ENCODE measurements around the gene INPPL1. TPM values are rescaled to one million over a fixed set of nuclear protein-coding genes. Genes with fewer than 3 reads are reported as not detected.

Gene INPPL1
- total and polyA plus RNA-seq, 10 of the 15 experiments (the other 5 are each of a cell fraction or from before 2014, with no cell fraction given): 0.47 to 116 (median 43.4) TPM

DNA sequence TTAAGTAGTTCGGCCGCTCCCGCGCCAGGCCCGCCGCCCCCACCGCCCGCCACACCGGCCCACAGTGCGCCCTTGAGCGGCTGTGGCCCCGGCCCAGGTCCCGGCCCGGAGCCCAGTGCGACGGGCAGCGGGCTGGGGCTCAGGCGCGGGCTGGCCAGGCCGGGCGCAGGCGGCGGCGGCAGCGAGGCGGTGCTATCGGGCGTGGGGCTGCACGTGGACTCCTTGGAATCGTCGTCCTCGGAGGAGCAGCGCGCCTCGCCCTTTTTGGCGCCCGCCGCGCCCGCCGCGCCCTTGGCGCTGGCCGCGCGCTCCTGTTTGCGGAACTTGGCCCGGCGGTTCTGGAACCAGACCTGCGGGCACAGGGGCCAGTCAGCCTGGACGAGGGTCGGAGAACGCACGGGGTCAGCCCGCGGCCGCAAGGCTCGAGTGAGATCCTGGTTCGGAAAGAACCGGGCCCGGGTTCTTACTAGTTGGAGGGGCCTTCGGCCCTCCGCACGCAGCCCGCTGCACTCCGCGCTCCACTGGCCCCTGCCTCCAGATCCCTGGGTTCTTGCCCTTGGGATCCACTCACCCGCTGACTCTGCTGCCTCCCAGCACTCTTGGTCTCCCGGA, 15.4 kb downstream of the INPPL1 start (continued):
- TF ChIP-seq YY1 (IDR thresholded peaks at IDR 0.05; ENCODE audit: low read depth, low read length) (no peak), IKZF1 (conservative IDR thresholded peaks at IDR 0.05) (peak; percentile 25; the same call in 1 of the 2 replicates), NR2C1 (IDR thresholded peaks at IDR 0.05) (no peak), PAX8 (IDR thresholded peaks at IDR 0.05) (no peak), FOXM1 (IDR thresholded peaks at IDR 0.05; ENCODE audit: low read depth, low read length) (no peak), IRF4 (IDR thresholded peaks at IDR 0.05; ENCODE audit: low read depth, low read length) (no peak), IRF5 (IDR thresholded peaks at IDR 0.05; ENCODE audit: borderline replicate concordance) (no peak), FOS (IDR thresholded peaks at IDR 0.05; ENCODE audit: borderline replicate concordance, extremely low read depth, insufficient read length) (no peak), CREB1 (IDR thresholded peaks at IDR 0.05; ENCODE audit: low read depth) (no peak), BRCA1 (IDR thresholded peaks at IDR 0.05; ENCODE audit: low read depth, low read length) (no peak), NR2C2 (IDR thresholded peaks at IDR 0.05; ENCODE audit: borderline replicate concordance, control insufficient read depth, insufficient read length, low read depth) (no peak), NKRF (conservative IDR thresholded peaks at IDR 0.05) (no peak), IKZF2 (IDR thresholded peaks at IDR 0.05) (no peak), SMC3 (IDR thresholded peaks at IDR 0.05; ENCODE audit: borderline replicate concordance, low read length) (no peak), LARP7 (IDR thresholded peaks at IDR 0.05) (no peak), CTCF (IDR thresholded peaks at IDR 0.05 in 2 of 3, conservative IDR thresholded peaks at IDR 0.05 in 1 of 3; ENCODE audit: control insufficient read depth in 2 of 3, extremely low read depth in 1 of 3, insufficient read depth in 1 of 3, low read depth in 3 of 3, low read length in 3 of 3) (no peak), KLF5 (IDR thresholded peaks at IDR 0.05; ENCODE audit: partially characterized antibody) (no peak), CBX3 (IDR thresholded peaks at IDR 0.05; ENCODE audit: borderline replicate concordance, low read depth) (no peak), RELA (IDR thresholded peaks at IDR 0.05; ENCODE audit: borderline replicate concordance, partially characterized antibody) (no peak), ESRRA (IDR thresholded peaks at IDR 0.05; ENCODE audit: low read length) (no peak)
- TF ChIP-seq, protein P1, sequence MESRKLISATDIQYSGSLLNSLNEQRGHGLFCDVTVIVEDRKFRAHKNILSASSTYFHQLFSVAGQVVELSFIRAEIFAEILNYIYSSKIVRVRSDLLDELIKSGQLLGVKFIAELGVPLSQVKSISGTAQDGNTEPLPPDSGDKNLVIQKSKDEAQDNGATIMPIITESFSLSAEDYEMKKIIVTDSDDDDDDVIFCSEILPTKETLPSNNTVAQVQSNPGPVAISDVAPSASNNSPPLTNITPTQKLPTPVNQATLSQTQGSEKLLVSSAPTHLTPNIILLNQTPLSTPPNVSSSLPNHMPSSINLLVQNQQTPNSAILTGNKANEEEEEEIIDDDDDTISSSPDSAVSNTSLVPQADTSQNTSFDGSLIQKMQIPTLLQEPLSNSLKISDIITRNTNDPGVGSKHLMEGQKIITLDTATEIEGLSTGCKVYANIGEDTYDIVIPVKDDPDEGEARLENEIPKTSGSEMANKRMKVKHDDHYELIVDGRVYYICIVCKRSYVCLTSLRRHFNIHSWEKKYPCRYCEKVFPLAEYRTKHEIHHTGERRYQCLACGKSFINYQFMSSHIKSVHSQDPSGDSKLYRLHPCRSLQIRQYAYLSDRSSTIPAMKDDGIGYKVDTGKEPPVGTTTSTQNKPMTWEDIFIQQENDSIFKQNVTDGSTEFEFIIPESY (IDR thresholded peaks at IDR 0.05): no peak
- TF ChIP-seq, protein P2, sequence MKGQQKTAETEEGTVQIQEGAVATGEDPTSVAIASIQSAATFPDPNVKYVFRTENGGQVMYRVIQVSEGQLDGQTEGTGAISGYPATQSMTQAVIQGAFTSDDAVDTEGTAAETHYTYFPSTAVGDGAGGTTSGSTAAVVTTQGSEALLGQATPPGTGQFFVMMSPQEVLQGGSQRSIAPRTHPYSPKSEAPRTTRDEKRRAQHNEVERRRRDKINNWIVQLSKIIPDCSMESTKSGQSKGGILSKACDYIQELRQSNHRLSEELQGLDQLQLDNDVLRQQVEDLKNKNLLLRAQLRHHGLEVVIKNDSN (IDR thresholded peaks at IDR 0.05; ENCODE audit: borderline replicate concordance, extremely low read length, insufficient read depth, low read depth, low read length): no peak
- TF ChIP-seq, protein P3, sequence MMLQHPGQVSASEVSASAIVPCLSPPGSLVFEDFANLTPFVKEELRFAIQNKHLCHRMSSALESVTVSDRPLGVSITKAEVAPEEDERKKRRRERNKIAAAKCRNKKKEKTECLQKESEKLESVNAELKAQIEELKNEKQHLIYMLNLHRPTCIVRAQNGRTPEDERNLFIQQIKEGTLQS (IDR thresholded peaks at IDR 0.05; ENCODE audit: borderline replicate concordance, extremely low read depth, low read depth, low read length): no peak
